ENCODE data around the gene LOXHD1.

The LOXHD1 gene

DNA sequence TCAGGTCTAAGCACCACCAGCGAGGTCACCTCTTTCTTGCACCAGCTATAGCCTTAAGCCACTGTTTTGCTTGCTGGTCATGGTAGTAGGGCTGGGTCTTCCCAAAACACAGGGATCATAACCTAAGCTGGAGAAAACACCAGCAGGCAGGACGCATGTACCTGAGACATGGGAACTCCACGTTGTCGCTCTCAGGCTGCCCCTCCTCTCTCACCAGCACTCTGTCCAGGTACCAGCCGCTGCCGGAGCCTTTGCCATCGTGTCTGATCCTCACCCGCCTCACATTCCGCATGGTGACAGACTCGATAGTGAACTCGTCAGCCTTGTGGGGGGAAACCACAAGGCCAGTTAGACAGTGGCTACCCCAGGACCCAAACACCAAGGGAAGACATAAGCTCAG, 79.5 kb downstream of the LOXHD1 start:
- DNase-seq (ENCODE audit: low spot score) = no peak

GRCh38 chr18:46575851-46576250, 81.2 kb downstream of the LOXHD1 start:
- DNase-seq (ENCODE audit: low spot score) = no peak

DNA sequence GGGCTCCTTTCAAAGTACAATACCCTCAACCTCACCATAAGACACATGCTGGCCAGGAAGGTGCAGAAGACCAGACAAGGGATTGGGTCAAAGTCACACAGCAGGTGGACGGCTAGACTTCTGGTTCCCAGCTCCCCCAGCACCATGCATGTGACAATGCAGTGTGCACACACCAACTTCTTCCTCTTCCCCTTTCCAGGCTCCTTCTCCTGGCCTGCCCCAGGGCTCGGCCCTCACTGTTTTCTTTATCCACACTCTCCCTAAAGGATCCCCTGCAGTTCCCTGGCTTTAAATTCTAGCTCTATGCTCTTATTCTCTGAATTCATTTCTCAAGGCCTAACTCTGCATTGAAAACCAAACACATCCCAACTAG, 82.3 kb downstream of the LOXHD1 start:
- DNase-seq (ENCODE audit: low spot score) = no peak

DNA sequence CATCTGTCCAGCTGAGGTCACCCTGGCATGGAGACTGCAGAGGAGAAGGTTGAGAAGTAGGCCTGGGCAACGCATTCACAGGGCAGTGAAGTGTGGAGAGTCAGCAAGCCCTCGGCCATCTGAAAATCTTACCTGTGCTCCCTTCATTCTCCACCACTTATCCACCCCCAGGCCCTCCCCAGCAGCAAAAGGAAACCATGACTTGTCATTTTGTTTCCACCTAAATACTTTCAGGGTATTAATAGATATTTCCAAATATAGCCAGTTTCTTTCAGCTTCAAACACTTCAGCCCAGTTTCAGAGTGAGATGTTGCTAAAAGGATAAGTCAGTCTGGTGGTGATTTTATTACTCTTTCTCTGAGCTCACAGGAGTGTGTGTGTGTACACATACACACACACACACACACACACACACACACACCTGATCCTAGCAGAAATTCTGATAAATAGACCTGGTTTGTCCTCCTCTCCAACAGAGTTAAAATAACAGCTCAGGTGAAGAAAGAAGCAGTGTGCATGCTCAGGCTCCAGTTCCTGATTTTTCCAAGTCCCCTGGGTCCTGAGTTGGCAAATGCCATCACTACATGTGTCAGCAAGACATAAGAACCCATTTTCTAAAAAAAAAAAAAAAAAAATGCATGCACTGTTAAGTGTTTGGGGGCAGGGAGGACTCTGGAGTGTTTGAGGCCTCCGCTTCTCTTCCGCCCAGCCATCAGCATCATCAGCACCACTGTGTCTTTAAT, 82.8 kb downstream of the LOXHD1 start:
- DNase-seq (ENCODE audit: low spot score) = no peak

- DNase-seq (ENCODE audit: low spot score) = no peak
These were observed 83.9 kb downstream of the LOXHD1 start for GRCh38 chr18:46573156-46573555.

DNA sequence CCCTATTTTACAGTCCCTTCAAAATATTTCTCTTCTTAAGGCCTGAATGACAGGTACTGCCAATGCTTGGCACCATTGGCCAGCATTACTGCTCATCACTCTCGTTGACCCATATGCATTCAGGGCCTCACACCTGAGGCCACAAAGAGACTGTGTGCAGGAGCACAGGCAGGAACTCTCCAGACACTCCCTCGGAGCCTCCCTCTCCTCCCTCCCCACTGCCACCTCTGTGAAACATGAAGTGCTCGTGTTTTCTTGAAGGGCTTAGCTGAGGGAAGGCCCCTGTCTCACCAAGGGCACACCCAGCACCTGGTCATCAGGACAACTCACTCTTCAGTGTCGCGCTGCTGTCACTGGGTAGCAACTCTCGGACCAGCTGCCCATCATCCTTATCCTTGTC, 85.3 kb downstream of the LOXHD1 start:
- no peak for DNase-seq (ENCODE audit: low spot score)

DNA sequence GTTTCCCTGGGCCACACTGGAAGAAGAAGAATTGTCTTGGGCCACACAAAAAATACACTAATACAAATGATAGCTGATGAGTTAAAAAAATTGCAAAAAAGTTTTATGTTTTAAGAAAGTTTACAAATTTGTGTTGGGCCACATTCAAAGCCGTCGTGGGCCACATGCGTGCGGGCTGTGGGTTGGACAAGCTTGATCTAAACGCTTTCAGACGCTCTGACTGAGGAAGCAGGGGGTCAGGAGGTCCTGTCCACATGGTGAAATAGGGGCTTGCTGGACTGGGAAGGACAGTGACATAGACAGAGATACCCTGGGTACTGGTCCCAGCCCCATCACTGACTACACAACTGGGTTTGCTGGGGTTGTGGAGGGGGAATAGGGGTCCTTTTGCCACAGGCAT, 86.4 kb downstream of the LOXHD1 start:
- no peak for DNase-seq (ENCODE audit: low spot score)

DNA sequence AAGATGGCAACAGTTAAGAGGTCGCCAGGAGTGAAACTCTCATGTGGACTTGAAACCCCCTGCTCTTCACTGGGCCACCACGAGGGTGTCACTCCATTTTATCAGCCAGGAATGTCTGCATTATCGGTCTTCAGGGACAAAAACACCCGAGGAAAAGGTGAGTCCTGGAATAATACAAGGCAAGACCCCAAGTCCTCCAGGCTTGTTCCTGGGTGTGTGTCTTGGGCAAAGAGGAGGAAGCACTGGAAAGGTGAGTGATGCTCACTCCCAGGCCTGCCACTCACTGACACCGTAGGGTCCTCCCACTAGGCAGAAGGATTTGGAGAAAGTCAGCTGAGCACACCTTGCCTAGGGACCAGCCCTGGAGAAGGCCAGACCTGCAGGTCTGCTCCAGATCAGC, 86.9 kb downstream of the LOXHD1 start:
- DNase-seq (ENCODE audit: low spot score) = no peak

DNA sequence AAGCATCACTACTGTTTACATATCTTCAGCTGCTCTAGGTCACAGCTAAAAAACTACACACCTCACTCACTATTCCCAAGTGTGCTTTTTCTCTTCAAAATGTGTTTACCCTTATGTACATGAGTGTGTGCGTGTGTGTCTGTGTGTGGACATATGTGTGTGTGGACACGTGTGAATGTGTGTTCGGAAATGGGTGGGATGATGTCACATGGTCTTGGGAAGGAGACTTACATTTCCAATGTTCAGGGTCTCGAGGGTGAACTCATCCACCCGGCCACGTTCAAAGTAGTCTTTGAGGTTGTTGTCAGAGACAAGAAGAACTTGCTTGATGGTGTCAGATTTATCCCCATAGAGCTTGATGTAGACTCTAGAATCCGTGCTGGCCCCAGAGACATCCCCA, 87.8 kb downstream of the LOXHD1 start:
- DNase-seq (ENCODE audit: low spot score) = no peak

- DNase-seq (ENCODE audit: low spot score) = no peak
These were observed 89.8 kb downstream of the LOXHD1 start for GRCh38 chr18:46567196-46567595.

GRCh38 chr18:46566111-46566510, 90.9 kb downstream of the LOXHD1 start:
- no peak for DNase-seq (ENCODE audit: low spot score)

GRCh38 chr18:46565256-46565655, 91.8 kb downstream of the LOXHD1 start:
- no peak for DNase-seq (ENCODE audit: low spot score)

DNA sequence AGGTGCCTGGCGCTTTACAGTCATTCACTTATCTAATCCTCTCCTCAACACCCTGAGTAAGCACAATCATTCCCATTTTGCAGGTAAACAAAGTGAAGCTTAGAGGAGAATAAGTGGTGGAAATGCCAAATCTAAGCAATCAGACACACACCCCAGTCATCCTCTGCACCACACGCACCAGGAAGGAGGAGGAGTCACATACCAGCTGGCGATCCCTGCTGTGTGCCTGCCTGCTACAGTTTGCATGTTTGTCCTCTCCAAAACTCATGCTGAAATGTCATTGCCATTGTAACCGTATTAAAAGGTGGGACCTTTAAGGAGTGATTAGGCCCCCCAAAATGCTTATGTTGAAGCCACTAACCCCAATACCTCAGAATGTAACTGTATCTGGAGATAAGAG, 93.7 kb downstream of the LOXHD1 start:
- no peak for DNase-seq (ENCODE audit: low spot score)

- no peak for DNase-seq (ENCODE audit: low spot score)
These were observed 94.3 kb downstream of the LOXHD1 start for GRCh38 chr18:46562674-46563192.

DNA sequence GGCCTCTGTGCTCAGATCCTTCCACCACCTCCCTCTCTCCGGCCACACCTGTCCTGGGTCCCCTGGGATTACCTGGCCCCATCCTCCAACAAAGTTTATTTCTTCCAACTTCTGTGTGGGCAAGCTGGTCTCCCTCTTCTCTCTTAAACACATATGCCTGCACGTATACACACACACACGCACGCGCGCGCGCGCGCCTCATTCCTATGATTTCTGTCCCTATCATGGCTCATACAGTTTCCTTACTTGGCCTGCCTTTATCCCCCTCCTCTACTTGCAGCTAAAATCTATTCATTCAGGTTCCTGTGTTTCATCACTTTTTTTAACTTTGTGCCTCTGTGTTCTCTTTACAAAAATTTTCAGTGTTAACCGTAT, 96.4 kb downstream of the LOXHD1 start:
- no peak for DNase-seq (ENCODE audit: low spot score)

- DNase-seq (ENCODE audit: low spot score) = no peak
These were observed 96.9 kb downstream of the LOXHD1 start for GRCh38 chr18:46559946-46560670.

DNA sequence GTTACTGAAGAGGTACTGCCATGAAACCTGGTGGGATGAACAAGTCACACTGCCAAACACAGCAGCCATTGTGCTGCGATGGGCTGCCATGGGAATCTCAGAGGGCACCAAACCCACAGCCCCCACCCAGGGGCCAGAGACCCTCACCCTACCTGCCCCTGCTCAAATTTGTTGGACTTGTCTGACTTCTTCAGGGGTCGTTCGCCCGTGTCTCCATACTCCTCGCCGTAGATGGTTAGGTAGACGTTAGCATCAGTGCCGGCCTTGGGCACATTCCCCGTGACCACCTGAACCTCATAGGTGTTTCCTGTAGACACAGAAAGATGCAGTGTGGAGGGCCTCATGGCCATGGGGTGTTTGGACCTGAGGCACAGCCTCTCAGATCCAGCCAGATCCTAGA, 97.7 kb downstream of the LOXHD1 start:
- no peak for DNase-seq (ENCODE audit: low spot score)

GRCh38 chr18:46556590-46557206, 100.3 kb downstream of the LOXHD1 start:
- no peak for DNase-seq (ENCODE audit: low spot score)

DNA sequence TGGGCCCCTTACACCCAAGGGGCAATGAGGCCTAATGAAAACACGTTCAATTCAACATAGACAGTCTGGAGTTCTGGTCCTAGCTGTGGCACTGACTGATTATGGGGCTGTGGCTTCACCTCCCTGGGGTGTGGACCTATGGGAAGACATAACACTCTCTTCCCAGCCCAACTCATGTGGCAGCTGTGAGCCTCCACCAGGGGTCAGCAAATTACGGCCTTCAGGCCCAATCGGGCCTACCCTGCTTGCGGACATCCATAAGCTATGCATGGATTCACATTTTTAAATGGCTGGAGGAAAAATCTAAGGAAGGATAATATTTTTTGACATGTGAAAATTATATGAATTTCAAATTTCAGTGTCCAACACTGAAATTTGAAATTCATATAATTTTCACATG, 101.3 kb downstream of the LOXHD1 start:
- DNase-seq (ENCODE audit: low spot score) = no peak

- DNase-seq (ENCODE audit: low spot score) = no peak
These were observed 101.8 kb downstream of the LOXHD1 start for GRCh38 chr18:46555213-46555612.

DNA sequence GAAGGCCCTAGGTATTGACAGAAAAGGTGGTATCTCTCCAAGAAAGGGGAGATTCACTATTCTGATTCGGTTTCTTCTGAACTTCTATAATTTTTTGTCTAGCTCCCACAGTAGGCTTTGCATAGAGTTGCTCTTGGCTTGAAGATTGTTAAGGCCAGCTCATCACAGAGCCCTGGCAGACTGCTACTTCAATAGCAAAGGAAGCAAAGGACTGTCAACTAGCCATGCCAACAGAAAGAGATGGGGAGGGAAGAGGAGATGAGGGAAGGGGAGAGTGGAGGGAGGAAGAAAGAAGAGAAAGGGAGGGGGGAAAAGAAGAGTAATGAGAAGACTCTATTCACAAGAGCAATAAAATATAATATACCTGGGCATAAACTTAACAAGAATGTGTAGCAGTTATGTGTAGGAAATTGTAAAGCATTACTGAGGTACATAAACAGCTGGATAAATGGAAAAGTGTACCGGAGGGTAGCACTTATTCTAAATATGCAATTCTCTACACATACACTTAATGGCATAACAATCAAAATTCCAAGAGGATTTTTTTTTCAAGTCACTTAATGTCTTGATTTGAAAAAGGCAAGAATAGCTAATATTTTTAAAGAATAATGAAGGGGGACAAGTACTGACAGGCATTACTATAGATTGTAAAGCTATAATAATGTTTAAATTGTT, 102.5 kb downstream of the LOXHD1 start:
- DNase-seq (ENCODE audit: low spot score) = no peak

DNA sequence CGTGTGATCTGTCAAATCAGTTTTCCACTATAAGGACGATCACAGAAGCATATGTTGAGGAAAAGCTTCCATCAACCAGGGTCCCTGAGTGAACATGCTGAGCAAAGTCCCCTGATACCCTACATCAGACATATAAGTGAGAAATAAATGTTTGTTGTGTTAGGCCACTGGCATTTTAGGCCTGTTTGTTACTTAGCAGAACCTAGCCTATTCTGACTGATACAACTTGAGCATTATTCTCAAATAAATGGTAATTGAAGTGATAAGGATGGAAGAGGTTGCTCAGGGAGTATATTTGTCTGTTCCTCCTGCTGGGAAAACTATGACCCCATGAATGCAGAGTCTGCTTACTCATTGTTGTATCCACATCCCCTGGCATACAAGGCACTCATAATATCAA, 106.4 kb downstream of the LOXHD1 start:
- no peak for DNase-seq (ENCODE audit: low spot score)

- DNase-seq (ENCODE audit: low spot score) = no peak
These were observed 109.5 kb downstream of the LOXHD1 start for GRCh38 chr18:46547520-46547919.

All from CD4-positive, alpha-beta T cell treated with Interleukin-2 at 100 ng/mL for 4 hours (primary cell).